Left renal pelvis (tissue), 4 donors: Measurements from ENCODE around the gene SRXN1. TPM values are rescaled to one million over a fixed set of nuclear protein-coding genes. Genes with fewer than 3 reads are reported as not detected.
A peak's percentile ranks its signal among the peaks of the same experiment; 100 is the strongest.
"Not testable (repeated sequence)": the region's sequence is repeated elsewhere in the genome, so short reads cannot be mapped to it uniquely, and the experiment has no call there.

Source experiments
- DNase-seq, 4 donors: peaks; one replicate each; pipeline ENCODE4 v3.0.0-alpha.2; 2013; ENCODE audit warnings: low read depth in 4 of 4, low spot score in 3 of 4
- polyA plus RNA-seq, 4 donors: library from polyadenylated mRNA; unstranded; fragments of 120-200 nt; gene quantifications; one replicate each; pipeline ENCODE4 v1.2.1, GENCODE V29; 2013; ENCODE audit not compliant: insufficient read length in 4 of 4

SRXN1 gene
- 10 to 100 TPM; 11.0 to 31.1 (median 12.6) TPM for polyA plus RNA-seq

DNA sequence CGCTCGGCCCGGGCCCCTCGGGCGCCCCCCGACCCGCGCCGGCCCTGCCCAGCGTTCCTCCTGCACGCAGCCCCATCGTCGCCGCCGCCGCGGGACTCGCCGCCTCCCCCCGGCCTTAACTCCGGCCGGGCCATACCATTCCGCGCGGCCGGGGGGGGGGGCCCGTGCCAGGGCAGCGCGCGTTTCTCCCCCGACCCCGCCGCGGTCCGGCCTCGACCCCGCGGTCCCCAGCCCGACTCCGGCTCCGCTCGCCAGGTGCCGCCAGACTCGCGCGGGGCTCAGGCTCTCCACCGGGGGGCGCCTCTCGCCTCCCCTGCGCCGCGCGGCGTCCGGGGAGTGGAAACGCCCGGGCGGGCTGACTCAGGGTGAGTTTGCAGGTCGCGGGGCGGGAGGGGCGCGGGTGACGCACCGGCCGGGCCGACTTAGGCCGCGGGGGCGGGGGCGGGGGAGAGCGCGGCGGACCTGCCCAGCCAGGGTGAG lies at the start of gene SRXN1:
TSS of gene SRXN1 (minus strand) at position 91 of the 480 bp plus-strand sequence. CDS start at position 76, 15 bp downstream.
- DNase-seq, result peak in 1 of 4 donors; percentile 73

DNA sequence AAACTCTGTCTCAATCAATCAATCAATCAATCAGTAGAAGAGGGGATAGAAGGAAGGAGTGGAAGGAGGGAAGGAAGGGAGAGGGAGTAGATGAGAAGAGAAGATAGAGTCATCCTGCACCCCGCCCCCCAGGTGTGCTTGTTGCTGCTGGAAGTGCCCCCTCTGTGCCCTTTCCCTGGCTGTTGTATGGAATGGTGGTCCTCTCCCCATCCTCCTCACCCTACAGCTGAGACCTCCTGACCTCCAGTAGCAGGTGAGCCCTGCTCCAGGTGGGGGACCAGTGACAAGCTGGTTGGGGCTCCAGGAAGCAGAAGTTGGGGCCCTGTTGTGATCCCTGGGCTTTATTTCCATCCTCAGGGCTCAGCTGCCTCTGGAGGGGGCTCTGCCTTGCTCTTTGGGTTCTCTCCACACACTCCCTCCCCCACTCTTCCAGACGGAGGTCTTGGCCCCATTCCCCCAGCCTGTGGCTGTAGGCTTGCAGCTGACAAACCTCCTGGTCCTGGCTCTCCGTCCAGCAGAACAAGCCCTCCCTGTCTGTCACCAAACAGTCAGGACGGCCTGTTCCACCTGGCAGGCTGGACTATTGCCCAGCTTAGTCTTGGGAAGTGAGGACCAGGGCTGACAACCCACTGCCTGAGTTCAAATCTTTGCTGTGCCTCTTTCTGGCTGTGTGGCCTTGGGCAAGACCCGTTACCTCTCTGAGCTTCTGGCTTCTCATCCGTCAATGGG lies 48.6 kb upstream of the SRXN1 start:
- no peak for DNase-seq

DNA sequence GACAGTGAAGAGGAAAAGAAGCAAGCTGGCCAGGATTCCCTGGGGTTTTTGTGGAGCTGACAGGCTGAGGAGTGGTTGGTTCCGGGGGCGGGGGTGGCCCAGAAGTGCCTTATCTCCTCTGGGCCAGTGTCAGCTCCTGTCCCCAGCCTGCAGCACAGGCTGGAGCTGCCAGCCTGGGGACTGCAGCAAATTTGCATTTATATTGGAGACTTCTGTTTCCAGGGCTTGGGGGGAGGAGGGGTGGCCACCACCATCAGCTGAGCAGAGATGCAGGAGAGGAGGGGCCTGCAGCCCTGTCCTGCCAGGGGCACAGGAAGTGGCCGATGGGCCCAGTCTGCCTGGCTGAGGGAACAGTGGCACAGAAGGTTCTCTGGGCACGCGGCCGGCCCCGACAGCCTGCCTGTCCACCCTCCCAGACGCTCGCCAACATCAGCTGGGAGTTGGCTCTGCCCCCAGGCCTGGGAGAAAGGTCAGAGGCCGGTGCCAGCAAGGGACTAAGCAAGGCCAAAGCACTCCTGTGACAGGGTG lies 46.9 kb upstream of the SRXN1 start:
- no peak for DNase-seq

DNA sequence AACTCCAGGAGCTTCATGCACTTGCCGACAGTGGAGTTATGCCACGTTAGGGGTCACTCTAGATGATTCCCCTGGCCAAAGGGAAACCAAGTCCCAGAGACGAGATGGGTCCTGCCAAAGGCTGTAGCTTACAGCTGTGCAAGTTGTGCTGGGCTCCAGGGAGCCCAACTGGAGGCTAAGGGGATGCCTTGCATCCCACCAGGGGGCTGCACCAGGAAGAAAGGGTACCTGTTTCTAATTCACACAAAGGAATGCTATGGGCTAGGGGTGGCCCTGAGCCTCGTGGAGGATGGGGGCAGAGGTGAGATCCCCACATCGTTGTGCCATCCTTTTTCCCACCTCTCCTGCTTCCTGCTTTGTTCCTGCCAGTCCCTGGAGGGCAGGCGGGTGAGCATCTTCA lies 46.3 kb upstream of the SRXN1 start:
- DNase-seq, result no peak

DNA sequence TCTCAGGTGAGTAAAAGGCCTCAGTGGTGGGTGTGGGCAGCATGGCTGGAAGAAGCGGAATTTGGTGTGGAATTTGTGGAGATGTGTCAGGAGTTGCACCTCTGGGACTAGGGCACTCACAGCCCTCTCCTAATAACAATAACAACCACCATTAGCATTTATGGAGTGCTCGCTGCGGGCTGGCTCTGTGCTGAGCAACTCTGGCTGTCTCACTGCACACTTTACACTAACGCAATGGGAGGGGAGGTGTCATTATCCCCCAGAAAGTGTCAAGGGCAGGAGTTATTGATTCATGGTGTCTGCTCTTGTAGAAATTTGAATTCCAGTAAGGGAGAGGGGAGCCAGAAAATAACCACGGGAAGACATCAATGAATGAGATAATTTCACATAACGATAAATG lies 45.3 kb upstream of the SRXN1 start:
- DNase-seq, result no peak

DNA sequence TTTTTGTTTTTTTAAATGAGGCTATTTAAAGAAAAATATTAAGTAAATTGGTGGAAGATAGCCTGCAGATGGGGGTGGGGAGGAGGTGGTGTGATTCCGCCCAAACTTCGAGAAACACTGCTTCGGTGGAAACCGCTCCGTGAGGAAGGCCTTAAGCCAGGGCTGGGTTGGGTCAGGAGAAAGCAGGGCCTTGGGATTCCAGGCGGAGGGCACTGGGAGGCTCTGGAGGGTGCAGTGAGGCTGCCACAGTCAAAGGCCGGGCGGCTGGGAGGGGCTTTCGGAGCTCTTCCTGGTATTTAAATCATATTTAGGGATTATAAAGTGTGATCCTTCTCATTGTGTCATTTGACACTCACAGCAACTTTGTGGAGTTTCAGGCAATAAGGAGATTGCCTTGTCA lies 44.8 kb upstream of the SRXN1 start:
- DNase-seq, result no peak

DNA sequence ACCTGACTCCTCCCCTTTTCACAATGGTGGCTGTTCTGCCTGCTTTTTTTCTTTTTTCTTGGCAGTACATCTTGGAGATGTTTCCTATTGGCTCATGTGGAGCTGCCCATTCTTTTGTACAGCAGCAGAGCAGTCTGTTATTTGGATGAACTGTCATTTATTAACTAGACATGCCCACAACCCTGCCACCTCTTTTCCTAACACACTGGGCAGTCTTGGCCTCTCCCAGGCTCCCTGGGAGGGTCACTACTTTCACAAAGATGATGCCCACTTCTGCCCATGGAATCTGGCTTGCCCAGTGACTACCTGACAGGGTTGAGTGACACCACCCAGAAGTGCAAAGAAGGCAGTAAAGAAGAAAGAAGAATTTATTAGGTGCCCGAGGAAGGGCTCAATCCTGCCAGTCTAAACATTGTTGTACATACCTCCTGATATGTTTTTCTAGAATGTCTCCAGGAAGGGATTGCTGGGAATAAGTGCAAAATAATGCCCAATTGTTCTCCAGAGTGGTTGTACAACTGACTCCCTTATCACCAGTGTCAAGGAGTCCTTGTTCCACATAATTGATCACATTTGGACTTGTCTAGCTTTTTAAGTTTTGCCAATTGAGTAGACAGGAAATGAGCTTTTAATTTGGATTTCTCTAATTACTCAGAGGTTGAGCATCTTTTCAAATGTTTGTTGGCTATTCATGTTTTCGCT lies 42.3 kb upstream of the SRXN1 start:
- no peak for DNase-seq

DNA sequence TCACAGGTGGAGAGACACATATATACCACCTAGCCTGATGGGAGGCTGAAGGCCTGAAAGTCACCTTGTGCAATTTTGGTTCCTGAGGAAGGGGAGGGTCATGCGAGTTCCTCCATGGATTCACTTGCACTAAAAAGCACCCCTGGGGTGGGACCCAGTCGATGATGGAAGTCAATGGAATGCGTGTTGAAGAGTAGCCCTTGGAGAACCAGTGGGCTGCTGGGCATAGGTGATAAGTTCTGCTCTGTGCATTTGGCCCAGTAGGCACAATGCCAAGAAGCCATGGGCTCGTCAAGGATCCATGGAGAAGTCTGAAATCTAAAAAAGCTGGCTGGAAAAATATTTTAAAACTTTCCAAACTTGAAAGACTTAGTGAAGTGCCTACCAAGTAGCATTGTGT lies 41.5 kb upstream of the SRXN1 start:
- DNase-seq, result no peak

DNA sequence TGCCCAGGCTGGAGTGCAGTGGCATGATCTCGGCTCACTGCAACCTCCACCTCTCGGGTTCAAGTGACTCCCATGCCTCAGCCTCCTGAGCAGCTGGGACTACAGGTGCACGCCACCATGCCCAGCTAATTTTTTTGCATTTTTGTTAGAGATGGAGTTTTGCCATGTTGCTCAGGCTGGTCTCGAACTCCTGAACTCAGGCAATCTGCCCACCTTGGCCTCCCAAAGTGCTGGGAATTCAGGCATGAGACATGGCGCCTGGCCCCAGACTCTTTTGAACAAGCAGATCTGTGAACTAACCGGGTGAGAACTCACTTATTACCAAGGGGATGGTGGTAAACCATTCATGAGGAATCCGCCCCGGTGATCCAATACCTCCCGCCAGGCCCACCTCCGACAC lies 40.8 kb upstream of the SRXN1 start:
- DNase-seq, result not testable (repeated sequence)

DNA sequence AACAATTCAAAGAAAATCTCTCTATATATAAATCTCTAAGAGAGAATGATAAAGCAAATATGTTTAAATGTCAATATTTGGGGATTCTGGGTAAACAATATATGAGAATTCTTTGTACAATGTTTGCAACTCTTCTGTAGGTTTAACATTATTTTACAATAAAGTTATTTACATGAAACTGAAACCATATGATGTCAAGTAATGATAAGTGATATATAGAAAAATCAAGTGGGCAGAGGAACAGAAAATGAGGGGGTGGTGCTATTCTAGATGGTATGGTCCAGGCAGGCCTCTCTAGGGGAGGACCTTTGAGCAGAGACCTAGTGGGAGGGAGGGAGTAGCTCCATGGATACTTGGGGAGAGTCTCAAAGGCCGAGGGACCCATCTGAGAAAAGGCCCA lies 39.0 kb upstream of the SRXN1 start:
- DNase-seq, result no peak

DNA sequence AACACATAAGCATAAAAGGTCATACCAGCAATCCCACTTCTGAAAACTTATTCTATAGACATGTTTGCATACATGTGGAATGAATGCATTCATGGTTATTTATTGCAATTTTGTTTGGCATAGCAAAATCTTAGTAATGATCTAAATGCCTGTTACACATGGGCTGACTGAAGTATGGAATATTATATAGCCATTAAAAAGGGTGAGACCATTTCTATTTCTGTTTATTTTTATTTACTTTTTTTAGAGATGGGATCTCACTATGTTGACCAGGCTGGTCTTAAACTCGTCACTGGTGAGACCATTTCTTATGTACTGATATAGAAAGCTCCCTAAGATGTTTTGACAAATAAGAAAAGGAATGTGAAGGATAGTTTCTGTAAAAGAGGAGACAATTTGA lies 36.9 kb upstream of the SRXN1 start:
- no peak for DNase-seq

DNA sequence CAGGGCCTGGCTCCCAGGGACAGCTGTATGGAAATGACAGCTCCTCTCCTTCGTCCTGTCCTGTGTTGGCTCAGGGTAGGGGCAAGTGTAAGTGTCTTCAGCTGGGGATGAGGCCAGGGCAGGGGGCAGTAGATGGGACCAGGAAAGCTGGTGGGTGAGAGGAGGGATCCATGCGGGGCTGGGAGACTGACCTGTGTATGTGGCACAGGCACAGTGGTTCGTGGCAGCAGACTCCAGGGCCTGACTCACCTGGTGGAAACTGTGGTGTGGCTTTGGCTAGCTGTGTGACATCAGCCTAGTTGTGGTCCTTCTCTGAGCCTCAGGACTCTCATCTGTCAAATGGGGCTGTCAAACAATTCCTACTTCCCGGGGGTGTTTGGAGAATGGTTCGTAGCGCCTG lies 36.3 kb upstream of the SRXN1 start:
- no peak for DNase-seq

DNA sequence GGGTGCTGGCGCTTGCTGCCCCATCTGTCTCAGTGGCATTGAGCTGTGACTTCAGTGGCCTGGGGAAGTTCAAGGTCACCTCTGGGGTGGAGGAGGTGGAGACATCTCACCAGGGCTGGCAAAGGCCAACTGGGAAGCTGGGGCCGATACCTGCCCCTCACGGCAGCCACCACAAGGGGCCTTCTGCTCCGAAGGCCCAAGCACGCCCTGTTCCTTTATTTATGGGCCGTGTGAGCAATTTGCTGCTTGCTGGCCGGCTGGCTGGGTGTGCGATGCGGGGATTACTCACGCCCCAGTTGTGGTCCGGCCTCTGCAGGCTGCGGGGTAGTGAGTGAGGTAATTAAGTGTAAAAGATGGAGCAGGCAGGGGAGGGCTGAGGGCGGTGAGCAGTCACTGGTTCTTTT lies 35.8 kb upstream of the SRXN1 start:
- DNase-seq, result no peak

DNA sequence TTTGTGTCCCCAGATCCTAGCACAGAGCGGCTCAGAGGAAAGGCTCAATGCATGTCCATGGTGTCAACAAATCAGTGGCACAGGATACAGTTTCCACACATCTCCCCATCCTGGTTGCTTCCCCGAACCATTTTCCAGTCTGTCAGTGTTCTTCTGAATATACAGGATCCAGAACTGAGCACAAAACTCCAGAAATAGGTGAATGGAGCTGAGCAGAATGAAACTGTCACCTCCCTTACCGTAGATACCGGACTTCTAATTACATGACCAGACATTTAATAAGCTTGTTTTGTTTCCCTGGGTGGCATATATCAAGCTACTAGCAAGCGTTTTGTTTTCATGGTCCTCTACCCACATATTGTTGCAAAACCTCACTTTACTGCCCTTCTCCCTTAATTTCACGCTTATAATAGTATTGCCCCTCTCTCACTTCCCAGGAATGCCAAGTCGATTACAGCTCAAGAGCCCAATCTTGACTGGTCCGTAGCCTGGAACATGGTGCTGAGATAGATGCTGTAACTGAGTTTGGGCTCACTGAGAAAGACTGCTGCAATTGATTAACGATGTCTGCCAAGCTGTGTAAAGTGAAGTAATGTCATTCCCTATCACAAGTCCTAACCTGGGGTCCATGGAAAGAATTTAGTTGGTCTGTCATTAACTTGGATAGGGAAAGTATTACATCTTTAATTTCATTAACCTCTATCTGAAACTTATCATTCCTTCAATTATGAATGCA lies 34.6 kb upstream of the SRXN1 start:
- no peak for DNase-seq

DNA sequence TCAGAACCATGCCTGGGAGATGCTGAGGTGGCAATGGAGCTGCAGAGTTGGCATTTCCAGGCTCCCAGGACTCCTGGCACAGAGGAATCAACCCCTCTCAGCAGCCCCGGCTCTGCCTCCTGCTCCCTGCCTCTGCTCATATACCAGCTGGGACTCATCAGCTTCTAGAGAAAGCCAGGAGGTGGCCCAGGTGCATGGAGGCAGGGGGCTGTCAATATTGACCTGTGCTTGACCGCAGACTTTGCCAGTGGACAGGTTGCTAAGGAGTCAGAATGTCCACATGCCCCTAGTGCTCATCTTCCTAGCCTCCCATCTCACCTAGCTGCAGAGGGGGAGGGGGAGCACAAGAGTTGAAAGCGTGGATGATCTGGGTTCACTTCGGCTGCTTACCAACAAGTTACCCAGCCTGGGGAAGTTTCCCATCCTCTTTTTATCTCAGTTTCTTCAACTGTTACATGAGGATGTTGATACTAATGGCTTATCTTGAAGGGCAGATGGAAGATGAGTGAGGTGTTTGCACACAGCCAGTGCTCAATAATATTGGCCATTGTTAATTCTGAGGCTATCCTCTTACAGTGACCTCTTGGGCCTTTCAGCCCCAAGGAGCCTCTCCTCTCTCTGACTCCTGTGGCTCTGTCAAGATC lies 31.8 kb upstream of the SRXN1 start:
- DNase-seq, result no peak

DNA sequence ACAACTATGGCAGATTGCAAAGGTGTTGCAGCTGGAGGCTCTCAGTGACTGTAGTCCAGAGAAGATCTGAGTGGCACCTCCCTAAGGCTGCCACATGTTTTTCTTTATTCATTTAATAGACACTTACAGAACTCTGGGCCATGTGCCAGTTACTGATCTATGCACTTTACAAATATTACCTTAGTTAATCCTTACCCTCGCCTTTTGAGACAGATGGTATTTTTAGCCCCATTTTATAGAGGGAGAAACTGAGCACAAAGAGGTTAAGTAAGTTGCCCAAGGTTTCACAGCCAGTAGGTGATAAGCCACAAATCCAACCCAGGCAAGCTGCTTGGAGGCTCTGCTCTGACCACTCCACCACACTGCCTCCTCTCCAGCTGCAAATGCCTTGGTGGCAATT lies 29.1 kb upstream of the SRXN1 start:
- no peak for DNase-seq

DNA sequence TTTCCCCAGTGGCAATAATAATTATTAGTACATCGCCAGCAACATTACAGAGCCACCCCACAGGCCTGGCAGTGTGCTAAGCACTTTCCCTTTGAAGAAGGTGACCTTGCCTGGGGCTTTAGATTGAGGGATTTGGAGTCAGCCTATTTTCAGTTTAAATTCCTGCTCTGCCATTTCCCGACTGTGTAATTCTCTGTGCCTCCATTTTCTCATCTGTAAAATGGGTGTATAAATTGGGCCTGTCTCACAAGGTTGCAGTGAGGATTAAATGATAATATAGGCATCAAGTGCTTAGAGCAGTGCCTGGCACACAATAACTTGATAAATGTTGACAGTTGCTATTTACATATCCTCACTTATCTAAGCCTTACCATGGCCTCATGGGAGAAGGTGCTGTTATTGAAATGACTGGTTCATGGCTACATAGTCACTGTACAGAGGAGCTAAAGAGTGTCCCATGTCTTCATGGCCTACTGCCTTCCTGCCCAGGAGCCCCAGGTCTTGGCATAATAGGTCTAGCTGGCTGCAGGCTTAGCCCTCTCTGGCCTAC lies 27.7 kb upstream of the SRXN1 start:
- no peak for DNase-seq

DNA sequence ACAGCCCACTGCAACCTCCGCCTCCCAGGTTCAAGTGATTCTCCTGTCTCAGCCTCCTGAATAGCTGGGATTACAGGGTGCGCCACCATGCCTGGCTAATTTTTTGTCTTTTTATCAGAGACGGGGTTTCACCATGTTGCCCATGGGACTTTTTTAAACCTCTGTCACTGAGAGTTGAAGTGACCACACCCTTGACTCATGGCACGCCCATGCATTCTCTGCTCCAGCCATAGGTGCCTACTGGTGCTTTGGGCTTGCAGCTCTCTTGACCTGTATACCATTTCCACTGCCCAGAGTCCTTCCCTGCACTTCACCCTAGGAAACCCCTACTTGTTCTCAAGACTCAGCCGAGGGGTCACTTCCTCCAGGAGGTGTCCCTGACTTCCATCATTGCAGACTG lies 25.0 kb upstream of the SRXN1 start:
- DNase-seq, result no peak

DNA sequence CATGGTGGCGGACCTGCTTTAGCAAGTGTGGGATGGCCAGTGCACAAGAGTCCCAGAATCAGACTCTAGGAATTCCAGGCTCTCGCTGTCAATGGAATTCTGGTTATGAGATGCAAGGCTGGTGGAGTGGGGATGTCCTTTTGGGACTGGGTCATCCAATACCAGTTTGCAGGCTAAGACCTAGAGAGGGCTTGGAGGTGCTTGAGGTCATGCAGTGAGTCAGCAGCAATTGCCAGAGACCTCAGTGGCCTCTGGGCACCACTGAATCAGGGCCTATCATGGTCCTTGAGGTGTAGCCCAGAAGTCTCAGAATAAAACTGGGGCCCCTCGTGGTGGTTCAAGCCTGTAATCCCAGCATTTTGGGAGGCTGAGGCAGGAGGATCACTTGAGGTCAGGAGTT lies 24.0 kb upstream of the SRXN1 start:
- DNase-seq, result no peak

DNA sequence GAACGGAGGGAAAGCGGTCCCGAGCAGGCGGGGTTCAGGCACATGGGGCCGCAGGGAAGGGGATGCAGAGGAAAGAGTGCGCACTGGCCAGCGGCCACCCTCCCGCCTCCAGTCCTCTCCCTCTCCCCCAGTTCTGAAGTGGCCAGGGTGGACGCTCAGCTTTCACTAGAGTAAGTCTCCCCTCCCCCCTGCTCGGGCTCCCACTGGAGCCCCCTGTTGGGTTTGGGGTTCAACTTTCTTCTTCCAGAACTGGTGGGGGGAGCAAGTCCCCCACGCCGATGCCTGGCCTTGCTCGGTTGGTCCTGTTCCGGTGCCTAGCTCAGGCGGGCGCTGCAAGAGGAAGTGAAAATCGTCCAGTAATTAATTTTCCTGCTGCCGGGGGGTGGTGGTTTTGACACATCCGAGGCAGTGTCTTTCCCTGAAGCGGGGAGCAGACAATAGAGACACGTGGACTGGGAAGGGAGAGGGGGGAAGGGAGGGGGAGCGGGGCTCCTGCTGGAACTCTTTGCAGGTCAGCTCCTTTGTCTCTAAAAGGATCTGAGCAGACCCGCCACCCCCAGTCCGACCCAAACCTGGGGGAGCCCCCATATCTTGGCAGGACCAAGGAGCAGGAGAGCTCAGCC lies 23.4 kb upstream of the SRXN1 start:
- DNase-seq, result no peak
